Neutrophil (primary cell): ENCODE measurements around the gene RRP1B.

Experiments
- H3K27ac ChIP-seq: fragments of 200-600 bp; sonication (generic); 2 replicates; pipeline ENCODE4 v1.5.1; 2016; ENCODE audit warnings: mild to moderate bottlenecking, moderate library complexity
- H3K27me3 ChIP-seq: fragments of 200-600 bp; sonication (generic); 2 replicates; pipeline ENCODE4 v1.6.0; 2016; ENCODE audit warnings: mild to moderate bottlenecking
- H3K36me3 ChIP-seq: fragments of 200-600 bp; sonication (generic); 2 replicates; pipeline ENCODE4 v1.5.1; 2017
- H3K4me1 ChIP-seq, 2 experiments: fragments of 200-600 bp in 1 of 2; sonication (generic) in 1 of 2; 1 replicate in 1 of 2; 2 replicates in 1 of 2; pipeline versions ENCODE4 v1.5.1 to v1.6.1; 2013 to 2016; ENCODE audit warnings: low read depth in 1 of 2, low read length in 1 of 2, mild to moderate bottlenecking in 1 of 2, moderate library complexity in 1 of 2; ENCODE audit not compliant: control insufficient read depth in 1 of 2, insufficient read depth in 1 of 2
- H3K4me3 ChIP-seq, 2 experiments: fragments of 200-600 bp in 1 of 2; sonication (generic) in 1 of 2; 1 replicate in 1 of 2; 2 replicates in 1 of 2; pipeline ENCODE4 v1.5.1; 2013 to 2016; ENCODE audit warnings: low read depth in 1 of 2, low read length in 1 of 2, mild to moderate bottlenecking in 1 of 2, moderate library complexity in 1 of 2
- H3K9me3 ChIP-seq: fragments of 200-600 bp; sonication (generic); 2 replicates; pipeline ENCODE4 v1.5.1; 2016
- CTCF ChIP-seq: fragments of 200-600 bp; sonication (generic); IDR thresholded peaks from 2 replicates; pipeline ENCODE4 v1.5.1; 2016; ENCODE audit warnings: antibody characterized with exemption

Gene RRP1B

GRCh38 chr21:43618940-43619339 is 40.4 kb upstream of the RRP1B start:
- no peak overlapping the region for H3K27ac ChIP-seq
- no peaks in the 10 kb centered on the region for H3K36me3 ChIP-seq
- TF ChIP-seq CTCF: no peak

DNA sequence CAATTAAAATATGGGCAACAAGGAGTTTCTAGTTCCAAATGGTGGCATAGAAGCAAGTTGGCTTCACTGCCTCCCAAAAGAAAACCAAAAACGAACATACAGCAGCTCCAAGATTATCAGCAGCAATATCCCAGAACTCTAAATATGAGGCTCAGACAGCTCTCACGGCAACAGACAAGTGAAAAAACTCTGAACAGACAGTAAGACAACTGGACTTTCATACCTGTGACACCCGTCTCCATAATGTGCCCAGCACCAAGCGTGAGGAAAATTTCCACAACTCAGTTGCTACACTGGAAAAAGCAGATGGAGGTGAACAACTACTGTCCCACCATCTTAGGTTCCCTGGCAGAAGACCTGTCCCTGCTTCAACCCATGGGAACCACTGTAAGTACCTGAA is 40.0 kb upstream of the RRP1B start:
- Histone ChIP-seq H3K4me1 (no peaks in the 10 kb centered on the region), H3K4me3 (no peak overlapping the region), H3K27me3 (no peaks in the 10 kb centered on the region), H3K27ac (no peak overlapping the region), H3K36me3 (no peaks in the 10 kb centered on the region), H3K9me3 (no peaks in the 10 kb centered on the region)
- TF ChIP-seq CTCF: no peak

More at GRCh38 chr21:43618940-43619339, 40.4 kb upstream of the RRP1B start:
- H3K4me1 ChIP-seq: no peaks in the 10 kb centered on the region
- no peaks in the 10 kb centered on the region for H3K27me3 ChIP-seq
- no peaks in the 10 kb centered on the region for H3K9me3 ChIP-seq
- H3K4me3 ChIP-seq: no peak overlapping the region

GRCh38 chr21:43619856-43620255 is 39.5 kb upstream of the RRP1B start:
- TF ChIP-seq CTCF: no peak
- Histone ChIP-seq H3K27me3 (no peaks in the 10 kb centered on the region), H3K4me3 (no peak overlapping the region), H3K27ac (no peak overlapping the region), H3K9me3 (no peaks in the 10 kb centered on the region), H3K36me3 (no peaks in the 10 kb centered on the region), H3K4me1 (no peaks in the 10 kb centered on the region)

DNA sequence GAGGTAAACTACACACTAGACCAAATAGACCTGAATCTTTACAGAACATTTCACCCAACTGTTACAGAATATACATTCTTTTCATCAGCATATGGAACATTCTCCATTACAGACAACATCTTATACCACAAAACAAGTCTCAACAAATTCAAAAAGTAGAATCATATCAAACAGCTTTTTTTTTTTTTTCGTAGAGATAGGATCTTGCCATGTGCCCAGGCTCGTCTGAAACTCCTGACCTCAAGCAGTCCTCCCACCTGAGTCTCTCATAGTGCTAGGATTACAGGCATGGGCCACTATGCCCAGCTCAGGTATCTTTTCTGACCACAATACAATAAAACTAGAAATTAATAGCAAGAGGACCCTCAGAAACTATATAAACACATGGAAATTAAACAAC is 36.6 kb upstream of the RRP1B start:
- no peak overlapping the region for H3K27ac ChIP-seq
- H3K4me3 ChIP-seq: no peak overlapping the region
- TF ChIP-seq CTCF: no peak
- peaks cover 10% of the 10 kb centered on the region for H3K27me3 ChIP-seq
- no peaks in the 10 kb centered on the region for H3K4me1 ChIP-seq
- H3K36me3 ChIP-seq: no peaks in the 10 kb centered on the region
- H3K9me3 ChIP-seq: no peaks in the 10 kb centered on the region

DNA sequence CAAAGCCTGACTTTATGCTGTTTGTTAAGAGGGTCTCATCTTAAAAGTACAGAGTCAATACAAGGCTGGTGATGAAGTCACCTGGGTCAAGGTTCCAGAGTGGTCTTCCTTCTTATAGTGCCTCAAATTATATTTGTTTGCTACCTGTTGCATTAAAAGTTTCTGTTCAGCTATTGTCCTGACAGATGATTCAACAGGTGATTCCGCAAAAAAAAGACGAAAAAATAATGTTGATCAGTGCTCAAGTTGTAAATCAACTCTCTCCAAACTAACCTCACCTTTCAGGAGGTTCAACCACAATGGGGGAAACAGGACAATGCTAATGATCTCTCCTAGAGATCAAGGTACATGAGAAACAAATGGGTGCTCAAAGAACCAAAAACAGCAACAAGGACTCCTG is 35.8 kb upstream of the RRP1B start:
- Histone ChIP-seq H3K9me3 (no peaks in the 10 kb centered on the region), H3K4me3 (no peak overlapping the region), H3K36me3 (no peaks in the 10 kb centered on the region), H3K4me1 (no peaks in the 10 kb centered on the region), H3K27ac (no peak overlapping the region), H3K27me3 (peaks cover 10% of the 10 kb centered on the region)
- no peak for TF ChIP-seq CTCF

DNA sequence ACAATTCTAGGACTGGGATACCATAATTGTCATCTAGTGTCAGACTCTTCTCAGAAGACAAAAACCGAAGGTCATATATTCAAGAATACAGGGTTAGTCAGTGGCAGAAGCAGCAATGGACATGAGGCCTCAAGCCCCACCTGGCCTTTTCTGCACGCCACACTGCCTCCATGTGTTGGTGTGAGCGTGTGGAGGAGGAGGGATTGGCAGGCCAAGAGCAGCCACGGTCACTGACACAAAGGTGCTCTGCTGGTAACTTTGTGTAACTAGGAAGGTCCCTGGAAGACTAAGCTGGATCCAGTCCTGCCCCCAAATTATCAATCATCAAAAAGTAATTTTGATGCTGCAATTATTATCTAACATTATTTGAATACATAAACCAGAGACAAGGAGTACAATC is 35.0 kb upstream of the RRP1B start:
- no peaks in the 10 kb centered on the region for H3K9me3 ChIP-seq
- H3K27ac ChIP-seq: no peak overlapping the region
- H3K27me3 ChIP-seq: peaks cover 10% of the 10 kb centered on the region
- H3K36me3 ChIP-seq: no peaks in the 10 kb centered on the region
- H3K4me1 ChIP-seq: no peaks in the 10 kb centered on the region
- no peak for TF ChIP-seq CTCF
- no peak overlapping the region for H3K4me3 ChIP-seq
